Rectal smooth muscle tissue (tissue), 1 donor: ENCODE data around the gene CAP2.
A peak's percentile ranks its signal among the peaks of the same experiment; 100 is the strongest.

Experiments used
- H3K27ac ChIP-seq: one replicate; pipeline ENCODE4 v1.7.0; 2013; ENCODE audit warnings: low read depth, low read length, inconsistent platforms
- H3K27me3 ChIP-seq: one replicate; pipeline ENCODE4 v1.7.0; 2013; ENCODE audit warnings: low read length; ENCODE audit not compliant: control insufficient read depth, insufficient read depth
- H3K36me3 ChIP-seq: one replicate; pipeline ENCODE4 v1.7.0; 2013; ENCODE audit warnings: low read length; ENCODE audit not compliant: control insufficient read depth, insufficient read depth
- H3K4me1 ChIP-seq: one replicate; pipeline ENCODE4 v1.7.0; 2013; ENCODE audit warnings: low read length; ENCODE audit not compliant: control insufficient read depth, insufficient read depth
- H3K4me3 ChIP-seq: one replicate; pipeline ENCODE4 v1.7.0; 2013; ENCODE audit warnings: low read length
- H3K9ac ChIP-seq: one replicate; pipeline ENCODE4 v1.7.0; 2013; ENCODE audit warnings: low read length

Gene CAP2, protein sequence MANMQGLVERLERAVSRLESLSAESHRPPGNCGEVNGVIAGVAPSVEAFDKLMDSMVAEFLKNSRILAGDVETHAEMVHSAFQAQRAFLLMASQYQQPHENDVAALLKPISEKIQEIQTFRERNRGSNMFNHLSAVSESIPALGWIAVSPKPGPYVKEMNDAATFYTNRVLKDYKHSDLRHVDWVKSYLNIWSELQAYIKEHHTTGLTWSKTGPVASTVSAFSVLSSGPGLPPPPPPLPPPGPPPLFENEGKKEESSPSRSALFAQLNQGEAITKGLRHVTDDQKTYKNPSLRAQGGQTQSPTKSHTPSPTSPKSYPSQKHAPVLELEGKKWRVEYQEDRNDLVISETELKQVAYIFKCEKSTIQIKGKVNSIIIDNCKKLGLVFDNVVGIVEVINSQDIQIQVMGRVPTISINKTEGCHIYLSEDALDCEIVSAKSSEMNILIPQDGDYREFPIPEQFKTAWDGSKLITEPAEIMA

DNA sequence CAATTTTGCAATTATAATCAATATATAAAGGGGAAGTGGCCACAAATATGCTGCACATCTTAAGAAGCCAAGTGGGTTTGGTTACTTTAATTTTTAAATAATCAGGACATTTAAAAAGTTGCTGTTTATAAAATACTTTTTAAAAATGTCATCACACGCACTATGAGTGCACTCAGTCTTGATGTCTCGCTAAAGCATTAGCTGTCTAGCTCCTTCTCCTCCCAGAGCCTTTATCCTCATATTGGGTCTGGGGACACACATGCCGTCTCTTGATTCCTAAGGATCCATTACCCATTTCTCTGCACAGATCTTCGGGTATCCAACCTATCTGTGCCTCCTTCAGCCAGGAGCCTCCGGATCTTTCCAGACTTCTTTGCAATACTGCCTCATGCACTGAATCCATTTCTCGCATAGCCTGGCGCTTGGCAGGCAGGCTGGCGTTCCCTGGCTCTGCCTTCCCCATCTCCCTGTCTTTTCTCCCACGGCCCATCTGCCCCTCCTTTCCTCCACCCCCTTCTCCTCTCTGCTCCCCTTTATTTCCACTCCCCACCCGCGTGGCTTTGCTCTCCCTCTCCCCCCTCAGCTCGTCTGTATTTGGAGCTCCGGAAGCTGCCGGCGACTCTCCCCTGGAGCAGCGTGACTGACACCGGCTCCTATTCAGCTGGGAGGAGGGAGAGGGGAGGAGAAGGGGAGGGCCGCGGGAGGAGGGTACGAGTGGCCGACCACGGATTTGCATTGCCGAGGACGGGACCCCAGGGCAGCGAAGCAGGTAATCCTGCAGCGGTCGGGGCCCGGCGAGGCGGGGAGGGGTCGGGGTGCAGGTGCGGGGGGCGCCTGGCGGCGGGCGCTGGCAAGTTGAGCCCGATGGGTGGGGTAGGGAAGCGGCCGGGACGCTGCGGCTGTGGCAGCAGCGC lies at the start of gene CAP2:
Gene CAP2 (plus strand): TSS at position 618 of the 914 bp plus-strand sequence. CDS start 27,961 bp downstream, outside the sequence.
- no peaks in the 10 kb centered on the region for H3K36me3 ChIP-seq
- peaks cover 8% of the 10 kb centered on the region for H3K4me1 ChIP-seq
- H3K27me3 ChIP-seq = no peaks in the 10 kb centered on the region
- H3K27ac ChIP-seq = peak within 1 kb of the TSS; percentile 82
- H3K9ac ChIP-seq = peak within 1 kb of the TSS; percentile 26
- H3K4me3 ChIP-seq = peak within 1 kb of the TSS; percentile 75

DNA sequence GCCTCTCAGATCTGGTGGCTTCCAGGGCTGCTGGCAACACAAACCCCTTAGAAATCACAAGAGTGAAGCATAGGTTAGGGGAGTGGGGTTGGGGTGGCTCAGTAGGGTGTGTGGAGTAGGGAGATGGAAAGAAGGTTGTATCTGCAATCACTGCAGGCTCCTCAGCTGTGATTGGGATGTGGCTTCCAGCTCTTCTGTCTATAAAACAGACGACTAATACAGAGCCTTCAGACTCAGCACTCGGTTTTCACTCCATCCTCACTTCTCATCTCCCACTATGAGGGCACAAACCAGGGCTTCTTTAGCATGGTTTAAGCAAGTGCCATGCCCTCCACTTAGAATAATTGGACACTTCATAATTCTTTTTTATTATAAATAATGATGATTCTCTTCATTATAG lies 46.4 kb upstream of the CAP2 start:
- Histone ChIP-seq H3K4me3 (no peak overlapping the region), H3K4me1 (no peaks in the 10 kb centered on the region), H3K27me3 (no peaks in the 10 kb centered on the region)

DNA sequence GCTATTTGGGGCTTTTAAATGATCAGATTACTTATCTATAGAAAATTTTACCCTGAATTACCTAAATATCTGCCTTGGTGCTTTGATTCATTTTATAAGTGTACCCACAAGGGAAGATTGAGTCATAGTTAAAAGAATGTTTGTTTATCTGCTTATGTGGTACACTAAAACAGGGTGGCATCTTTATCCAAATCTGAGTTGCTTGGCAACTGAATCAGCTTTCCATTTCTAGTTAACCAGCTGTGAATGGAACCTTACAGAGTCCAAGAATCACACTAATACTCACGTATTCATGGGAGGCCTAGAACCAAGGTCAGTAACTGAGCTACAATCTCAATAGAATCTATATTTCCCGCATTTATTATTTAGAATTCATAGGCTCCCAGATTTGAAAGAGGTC lies 44.0 kb upstream of the CAP2 start:
- no peaks in the 10 kb centered on the region for H3K27me3 ChIP-seq
- H3K36me3 ChIP-seq = no peaks in the 10 kb centered on the region
- no peak overlapping the region for H3K9ac ChIP-seq
- H3K27ac ChIP-seq = no peak overlapping the region
- no peak overlapping the region for H3K4me3 ChIP-seq
- no peaks in the 10 kb centered on the region for H3K4me1 ChIP-seq

More for the DNA sequence above, 46.4 kb upstream of the CAP2 start:
- no peak overlapping the region for H3K27ac ChIP-seq
- H3K36me3 ChIP-seq = no peaks in the 10 kb centered on the region
- H3K9ac ChIP-seq = no peak overlapping the region

DNA sequence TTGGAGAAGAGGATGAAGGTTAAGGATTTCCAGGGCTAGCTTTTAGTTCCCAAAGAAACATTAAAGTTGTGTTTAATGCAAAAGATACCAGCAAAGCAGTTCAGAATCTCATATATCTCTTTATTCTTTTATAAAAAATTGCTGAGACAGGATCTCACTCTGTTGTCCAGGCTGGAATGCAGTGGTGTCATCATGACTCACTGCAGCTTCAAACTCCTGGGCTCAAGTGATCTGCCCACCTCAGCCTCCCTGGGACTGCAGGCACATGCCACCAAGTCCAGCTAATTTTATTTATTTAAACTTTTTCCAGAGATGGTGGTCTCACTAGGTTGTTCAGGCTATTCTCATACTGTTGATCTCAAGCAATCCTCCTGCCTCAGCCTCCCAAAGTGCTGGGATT lies 41.1 kb upstream of the CAP2 start:
- H3K27me3 ChIP-seq = no peaks in the 10 kb centered on the region

DNA sequence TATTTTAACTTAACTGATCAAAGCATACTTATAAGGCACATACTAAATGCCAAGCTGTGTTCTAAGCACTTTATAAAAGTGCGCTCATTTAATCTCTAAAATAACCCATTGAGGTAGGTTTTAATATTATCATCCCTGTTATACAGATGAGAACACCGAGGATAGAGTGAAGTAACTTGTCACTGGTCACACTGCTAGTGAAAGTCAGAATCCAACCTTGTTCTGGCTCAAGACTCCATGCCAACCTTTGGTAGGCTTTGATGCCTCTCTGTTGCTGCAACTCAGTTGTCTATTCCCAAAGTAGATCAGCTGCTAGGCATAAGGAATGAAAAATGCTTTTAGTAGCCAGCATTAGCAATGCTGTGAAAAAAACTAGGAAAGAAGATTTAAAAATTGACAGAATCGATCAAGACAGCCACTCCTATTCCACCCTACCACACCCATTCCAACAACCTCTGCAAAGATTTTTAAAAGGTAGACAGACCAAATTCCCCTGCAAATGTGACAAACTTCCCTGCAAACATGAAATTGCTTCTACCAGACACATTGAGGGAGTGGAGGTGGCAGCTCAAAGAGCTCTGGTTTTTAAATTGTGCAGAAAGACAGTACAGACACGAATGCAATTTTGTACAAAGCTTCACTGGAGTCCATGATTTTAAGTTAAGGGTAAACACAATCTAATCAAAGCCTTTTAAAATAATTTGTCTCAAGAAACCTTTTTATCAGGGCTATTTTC lies 39.8 kb upstream of the CAP2 start:
- Histone ChIP-seq H3K4me3 (no peak overlapping the region), H3K9ac (no peak overlapping the region), H3K27ac (no peak overlapping the region), H3K36me3 (no peaks in the 10 kb centered on the region), H3K4me1 (no peaks in the 10 kb centered on the region), H3K27me3 (no peaks in the 10 kb centered on the region)

More for the DNA sequence above, 41.1 kb upstream of the CAP2 start:
- H3K9ac ChIP-seq = no peak overlapping the region
- H3K4me1 ChIP-seq = no peaks in the 10 kb centered on the region
- H3K4me3 ChIP-seq = no peak overlapping the region
- H3K27ac ChIP-seq = no peak overlapping the region
- no peaks in the 10 kb centered on the region for H3K36me3 ChIP-seq

DNA sequence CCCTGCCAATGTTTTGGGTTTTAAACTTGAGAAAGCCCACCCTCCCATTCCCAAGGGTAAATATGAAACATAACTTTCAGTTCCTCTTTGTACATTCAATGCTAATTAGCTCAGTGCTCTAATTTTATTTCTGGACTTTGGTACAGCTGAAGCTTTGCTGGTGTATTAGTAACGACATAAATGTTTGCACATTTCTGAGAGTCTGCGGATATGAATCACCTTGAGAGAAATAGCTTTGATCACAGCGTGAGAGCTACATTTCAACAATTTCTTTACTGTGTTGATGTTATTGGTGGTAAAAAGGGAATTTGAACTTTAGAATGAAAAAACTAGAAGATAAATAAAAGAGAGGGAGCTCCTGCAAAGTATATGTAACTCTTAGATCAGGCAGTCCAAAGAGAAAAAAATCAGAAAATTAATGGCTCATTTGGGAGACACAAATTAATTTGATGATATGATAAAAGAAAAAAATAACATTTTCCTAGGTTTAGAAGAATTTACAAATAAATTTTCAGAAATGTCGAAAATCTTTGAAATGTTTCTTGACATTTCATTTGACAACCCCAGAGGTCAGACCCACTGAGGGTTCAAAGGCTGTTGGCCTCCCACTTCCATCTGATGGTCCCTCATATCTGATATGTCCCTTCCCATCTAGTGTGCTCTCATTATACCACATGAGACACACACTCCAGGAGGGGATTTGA lies 38.5 kb upstream of the CAP2 start:
- no peak overlapping the region for H3K27ac ChIP-seq

DNA sequence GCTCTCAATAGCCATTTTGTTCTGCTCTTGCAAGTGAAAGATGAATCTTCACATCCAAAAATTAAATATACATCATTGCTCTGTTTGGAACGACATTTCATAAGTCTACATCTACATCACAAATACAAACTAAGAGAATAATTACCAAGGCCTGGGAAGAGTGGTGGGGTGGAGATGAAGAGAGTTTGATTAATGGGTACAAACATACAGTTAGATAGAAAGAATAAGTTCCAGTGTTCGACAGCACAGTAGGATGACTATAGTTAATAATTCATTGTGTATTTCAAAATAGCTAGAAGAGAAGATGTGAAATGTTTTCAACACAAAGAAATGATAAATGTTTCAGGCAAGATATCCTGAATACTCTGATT lies 38.0 kb upstream of the CAP2 start:
- Histone ChIP-seq H3K27ac (no peak overlapping the region), H3K27me3 (no peaks in the 10 kb centered on the region), H3K36me3 (no peaks in the 10 kb centered on the region), H3K4me3 (no peak overlapping the region), H3K4me1 (no peaks in the 10 kb centered on the region), H3K9ac (no peak overlapping the region)

More for the DNA sequence above, 38.5 kb upstream of the CAP2 start:
- H3K4me3 ChIP-seq = no peak overlapping the region
- H3K4me1 ChIP-seq = no peaks in the 10 kb centered on the region
- no peaks in the 10 kb centered on the region for H3K27me3 ChIP-seq
- no peaks in the 10 kb centered on the region for H3K36me3 ChIP-seq
- no peak overlapping the region for H3K9ac ChIP-seq

DNA sequence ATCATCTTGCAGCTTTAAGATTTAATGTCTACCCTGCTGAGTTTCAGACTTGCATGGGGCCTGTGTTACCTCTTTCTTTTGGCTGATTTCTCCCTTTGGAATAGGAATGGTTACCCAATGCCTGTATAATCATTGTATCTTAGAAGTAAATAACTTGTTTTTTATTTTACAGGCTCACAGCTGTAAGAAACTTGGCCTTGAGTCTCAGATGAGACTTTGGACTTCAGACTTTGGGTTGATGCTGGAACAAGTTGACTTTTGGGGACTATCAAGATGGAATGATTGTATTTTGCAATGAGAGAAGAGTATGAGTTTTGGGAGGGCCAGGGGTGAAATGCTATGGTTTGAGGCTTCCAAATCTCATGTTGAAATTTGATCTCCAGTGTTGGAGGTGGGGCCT lies 34.9 kb upstream of the CAP2 start:
- Histone ChIP-seq H3K4me3 (no peak overlapping the region), H3K27ac (no peak overlapping the region), H3K36me3 (no peaks in the 10 kb centered on the region), H3K9ac (no peak overlapping the region), H3K4me1 (no peaks in the 10 kb centered on the region), H3K27me3 (no peaks in the 10 kb centered on the region)

DNA sequence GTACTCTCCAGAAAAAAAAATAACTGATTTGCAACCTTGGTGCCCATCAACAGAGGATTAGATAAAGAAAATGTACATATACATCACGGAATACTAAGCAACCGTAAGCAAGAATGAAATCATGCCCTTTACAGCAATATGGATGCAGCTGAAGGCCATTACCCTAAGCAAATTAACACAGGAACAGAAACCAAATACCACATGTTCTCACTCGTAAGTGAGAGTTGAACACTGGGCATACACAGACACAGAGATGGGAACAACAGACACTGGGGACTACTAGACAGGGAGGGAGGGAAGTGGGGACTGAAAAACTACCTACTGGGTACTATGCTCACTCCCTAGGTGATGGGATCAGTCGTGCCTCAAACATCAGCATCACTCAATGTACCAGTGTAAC lies 32.8 kb upstream of the CAP2 start:
- H3K9ac ChIP-seq = no peak overlapping the region
- no peak overlapping the region for H3K4me3 ChIP-seq
- H3K27ac ChIP-seq = no peak overlapping the region
- no peaks in the 10 kb centered on the region for H3K36me3 ChIP-seq
- H3K4me1 ChIP-seq = no peaks in the 10 kb centered on the region
- no peaks in the 10 kb centered on the region for H3K27me3 ChIP-seq

DNA sequence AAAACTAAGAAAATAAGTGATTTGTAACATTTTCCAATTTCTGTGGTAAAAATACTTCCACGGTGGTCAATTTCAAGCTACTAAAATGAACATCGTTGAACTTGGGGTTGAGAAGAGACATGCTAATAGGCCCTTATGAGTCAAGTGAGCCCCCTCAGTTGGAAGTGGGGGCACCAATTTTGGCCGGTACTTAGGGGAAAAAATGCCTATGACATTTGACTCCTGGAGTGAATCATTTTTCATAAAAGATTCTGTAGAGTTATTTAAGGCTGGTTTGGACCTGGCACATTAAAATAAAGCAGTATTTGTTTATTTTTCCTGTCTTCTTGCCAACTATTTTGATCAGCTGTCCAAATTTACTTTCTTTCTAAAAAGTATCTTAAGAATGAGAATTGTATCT lies 32.4 kb upstream of the CAP2 start:
- H3K27me3 ChIP-seq = no peaks in the 10 kb centered on the region
- no peaks in the 10 kb centered on the region for H3K36me3 ChIP-seq
- no peaks in the 10 kb centered on the region for H3K4me1 ChIP-seq
- no peak overlapping the region for H3K27ac ChIP-seq
- no peak overlapping the region for H3K9ac ChIP-seq
- no peak overlapping the region for H3K4me3 ChIP-seq

DNA sequence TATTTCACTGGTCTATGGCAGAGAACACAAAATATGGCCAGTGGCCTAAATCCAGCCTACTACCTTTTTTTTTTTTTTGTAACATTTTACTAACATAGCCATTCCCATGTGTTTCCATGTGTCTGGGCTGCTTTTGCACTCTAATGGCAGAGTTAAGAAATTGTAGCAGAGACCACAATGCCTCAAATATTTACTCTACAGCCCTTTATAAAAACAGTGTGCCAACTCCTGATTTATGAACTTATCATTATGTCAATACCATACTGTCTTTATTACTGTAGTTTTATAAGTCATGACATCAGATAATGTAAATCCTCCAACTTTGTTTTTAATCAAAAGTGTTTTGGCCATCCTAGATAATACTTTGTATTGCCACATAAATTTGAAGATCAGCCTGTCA lies 27.4 kb upstream of the CAP2 start:
- no peaks in the 10 kb centered on the region for H3K4me1 ChIP-seq
- H3K36me3 ChIP-seq = no peaks in the 10 kb centered on the region
- H3K27ac ChIP-seq = no peak overlapping the region
- H3K9ac ChIP-seq = no peak overlapping the region
- H3K27me3 ChIP-seq = no peaks in the 10 kb centered on the region
- no peak overlapping the region for H3K4me3 ChIP-seq
